Uterus (tissue), 4 donors: ENCODE measurements around the gene KATNAL1. TPM values are rescaled to one million over a fixed set of nuclear protein-coding genes. Genes with fewer than 3 reads are reported as not detected.
"Not testable (repeated sequence)": the region's sequence is repeated elsewhere in the genome, so short reads cannot be mapped to it uniquely, and the experiment has no call there.

Experiments used
- DNase-seq, 2 donors: peaks; one replicate each; pipeline ENCODE4 v3.0.0-alpha.2; 2019 to 2020
- H3K27ac ChIP-seq, 2 donors: fragments of 200-600 bp; sonication (generic); 1 replicate in 1 of 2; 2 replicates in 1 of 2; pipeline ENCODE4 v1.5.1; 2016 to 2018
- H3K27me3 ChIP-seq, 2 donors: fragments of 200-600 bp; sonication (generic); one replicate each; pipeline ENCODE4 v1.5.1; 2018 to 2019; ENCODE audit warnings: control low read depth in 1 of 2
- H3K36me3 ChIP-seq, 2 donors: fragments of 200-600 bp; sonication (generic); one replicate each; pipeline ENCODE4 v1.5.1; 2019; ENCODE audit warnings: control low read depth in 1 of 2
- H3K4me1 ChIP-seq, 2 donors: fragments of 200-600 bp; sonication (generic); one replicate each; pipeline ENCODE4 v1.5.1; 2018 to 2019; ENCODE audit warnings: control low read depth in 1 of 2
- H3K4me3 ChIP-seq, 2 donors: fragments of 200-600 bp; sonication (generic); 1 replicate in 1 of 2; 2 replicates in 1 of 2; pipeline ENCODE4 v1.5.1; 2018 to 2019; ENCODE audit warnings: mild to moderate bottlenecking in 1 of 2
- H3K9me3 ChIP-seq, 2 donors: fragments of 200-600 bp; sonication (generic); one replicate each; pipeline ENCODE4 v1.5.1; 2019; ENCODE audit warnings: control low read depth in 1 of 2
- CTCF ChIP-seq, 4 experiments: fragments of 200-600 bp in 2 of 4; fragments of 450-650 bp in 2 of 4; sonication (generic) in 2 of 4; IDR thresholded peaks; one replicate each; pipeline ENCODE4 v1.5.1; 2016 to 2019; ENCODE audit warnings: antibody characterized with exemption in 4 of 4, mild to moderate bottlenecking in 2 of 4, moderate library complexity in 1 of 4
- POLR2A ChIP-seq, 2 donors: fragments of 450-650 bp; IDR thresholded peaks; one replicate each; pipeline ENCODE4 v1.6.1; 2016; ENCODE audit warnings: antibody characterized with exemption in 2 of 2, mild to moderate bottlenecking in 1 of 2, moderate library complexity in 1 of 2
- intact Hi-C: fragments of 100-400 bp; cut with DNase I; formaldehyde crosslinking; loops from one replicate; pipeline ENCODE4 v1.15.1; 2023; ENCODE audit warnings: low total_unique reads
- total RNA-seq, 4 donors: library from RNA; depleted of rRNA in 3 of 4; stranded (reverse); fragments of >200 nt in 3 of 4; gene quantifications; one replicate each; pipeline versions ENCODE4 v1.1.0 to v1.2.4, GENCODE V29; 2014 to 2023
- donor health status: DM: yes; HTN: yes; CAD: no.

The KATNAL1 gene
- total RNA-seq, 4 donors from 2014 or later, result 24.1 to 65.3 (median 49.9) TPM

- intact Hi-C loops, result no loop called here
Observed at GRCh38 chr13:30181888-30182651, 125.3 kb downstream of the KATNAL1 start.

GRCh38 chr13:30179597-30180276, 127.6 kb downstream of the KATNAL1 start:
- H3K4me1 ChIP-seq, result no peaks in the 10 kb centered on the region
- no peaks in the 10 kb centered on the region for H3K27me3 ChIP-seq
- no peak overlapping the region for H3K4me3 ChIP-seq
- H3K9me3 ChIP-seq, result no peaks in the 10 kb centered on the region
- intact Hi-C loops, result no loop called here
- DNase-seq, result no peak
- TF ChIP-seq POLR2A (IDR thresholded peaks at IDR 0.05) (no peak), CTCF (IDR thresholded peaks at IDR 0.05) (no peak)
- no peaks in the 10 kb centered on the region for H3K36me3 ChIP-seq
- no peak overlapping the region for H3K27ac ChIP-seq

More at GRCh38 chr13:30181888-30182651, 125.3 kb downstream of the KATNAL1 start:
- no peaks in the 10 kb centered on the region for H3K9me3 ChIP-seq
- no peak for DNase-seq
- no peaks in the 10 kb centered on the region for H3K27me3 ChIP-seq
- no peak for TF ChIP-seq POLR2A (IDR thresholded peaks at IDR 0.05)
- TF ChIP-seq CTCF (IDR thresholded peaks at IDR 0.05), result no peak
- no peaks in the 10 kb centered on the region for H3K36me3 ChIP-seq
- no peaks in the 10 kb centered on the region for H3K4me1 ChIP-seq
- H3K4me3 ChIP-seq, result no peak overlapping the region
- no peak overlapping the region for H3K27ac ChIP-seq

- TF ChIP-seq CTCF (IDR thresholded peaks at IDR 0.05) (no peak), POLR2A (IDR thresholded peaks at IDR 0.05) (no peak)
- intact Hi-C loops, result no loop called here
- no peak overlapping the region for H3K27ac ChIP-seq
Observed at GRCh38 chr13:30178976-30179375, 128.4 kb downstream of the KATNAL1 start.

GRCh38 chr13:30175166-30175565, 132.2 kb downstream of the KATNAL1 start:
- H3K27ac ChIP-seq, result no peak overlapping the region
- H3K27me3 ChIP-seq, result no peaks in the 10 kb centered on the region
- no peak for TF ChIP-seq CTCF (IDR thresholded peaks at IDR 0.05)
- TF ChIP-seq POLR2A (IDR thresholded peaks at IDR 0.05), result no peak
- no peak for DNase-seq
- no peaks in the 10 kb centered on the region for H3K36me3 ChIP-seq
- no peaks in the 10 kb centered on the region for H3K4me1 ChIP-seq
- intact Hi-C loops, result no loop called here
- no peak overlapping the region for H3K4me3 ChIP-seq
- no peaks in the 10 kb centered on the region for H3K9me3 ChIP-seq

More at GRCh38 chr13:30178976-30179375, 128.4 kb downstream of the KATNAL1 start:
- no peak overlapping the region for H3K4me3 ChIP-seq
- no peaks in the 10 kb centered on the region for H3K4me1 ChIP-seq
- DNase-seq, result no peak
- H3K27me3 ChIP-seq, result no peaks in the 10 kb centered on the region
- no peaks in the 10 kb centered on the region for H3K9me3 ChIP-seq
- H3K36me3 ChIP-seq, result no peaks in the 10 kb centered on the region

GRCh38 chr13:30174250-30174649, 133.1 kb downstream of the KATNAL1 start:
- DNase-seq, intact Hi-C loops, H3K4me1 ChIP-seq, H3K4me3 ChIP-seq, H3K27me3 ChIP-seq, H3K9me3 ChIP-seq, H3K36me3 ChIP-seq: not testable (repeated sequence)
- peak overlapping the region in 1 of 2 donors; percentile 62 for H3K27ac ChIP-seq
